ENCODE measurements around the gene AFF3. TPM values are rescaled to one million over a fixed set of nuclear protein-coding genes. Genes with fewer than 3 reads are reported as not detected.
A peak's percentile ranks its signal among the peaks of the same experiment; 100 is the strongest.

Gene AFF3
- total RNA-seq, 6 experiments from 2014 or later, result 0.80 to 8.2 (median 6.8) TPM

GRCh38 chr2:99850084-99850710, 292.2 kb downstream of the AFF3 start:
- H3K27me3 Mint-ChIP-seq (ENCODE audit: insufficient read depth), result no peaks in the 10 kb centered on the region; the same call in 1 of the 2 replicates
- no peak overlapping the region for H3K4me3 Mint-ChIP-seq
- peaks cover 9% of the 10 kb centered on the region for H3K4me1 Mint-ChIP-seq (ENCODE audit: low read depth)
- H3K9me3 Mint-ChIP-seq, result no peaks in the 10 kb centered on the region; the same call in 1 of the 2 replicates
- no peak for TF ChIP-seq CTCF (IDR thresholded peaks at IDR 0.05)
- no peak overlapping the region for H3K27ac Mint-ChIP-seq
- H3K36me3 Mint-ChIP-seq (ENCODE audit: low read depth), result no peaks in the 10 kb centered on the region; the same call in 1 of the 2 replicates
- DNase-seq, result no peak

DNA sequence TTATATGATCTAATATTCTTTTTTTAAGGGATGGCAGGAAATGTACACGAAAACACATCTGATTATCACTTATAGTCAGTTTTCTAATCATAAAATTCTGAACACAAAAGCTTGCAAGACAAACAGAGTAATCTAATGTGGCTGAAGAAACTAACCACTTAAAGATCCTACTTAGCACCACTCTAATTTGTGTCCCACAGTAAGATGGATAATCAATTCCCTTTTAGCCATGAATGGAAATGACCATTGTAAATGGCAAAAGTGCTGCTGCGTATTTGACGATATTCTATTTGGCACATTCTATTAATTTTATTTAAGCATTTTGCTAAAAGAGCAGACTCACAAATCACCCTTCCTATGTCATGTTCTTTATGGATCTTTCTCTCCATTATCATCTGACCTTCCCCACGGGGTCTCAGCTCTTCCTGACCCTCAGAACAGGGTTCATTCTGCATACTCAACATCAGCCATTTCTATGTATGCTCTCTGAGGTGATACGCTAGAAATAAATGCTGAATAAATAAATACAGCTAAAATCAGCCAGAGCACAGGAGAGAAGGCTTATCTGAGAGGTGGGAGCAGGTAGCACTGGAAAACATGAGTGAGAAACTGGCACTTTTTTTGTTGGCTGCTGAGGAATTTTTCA, 295.8 kb downstream of the AFF3 start:
- H3K9me3 Mint-ChIP-seq, result no peaks in the 10 kb centered on the region; the same call in 1 of the 2 replicates
- H3K4me3 Mint-ChIP-seq, result no peak overlapping the region
- H3K27ac Mint-ChIP-seq, result no peak overlapping the region
- TF ChIP-seq CTCF (IDR thresholded peaks at IDR 0.05), result no peak
- no peaks in the 10 kb centered on the region; the same call in 1 of the 2 replicates for H3K27me3 Mint-ChIP-seq (ENCODE audit: insufficient read depth)
- H3K4me1 Mint-ChIP-seq (ENCODE audit: low read depth), result peaks cover 10% of the 10 kb centered on the region
- H3K36me3 Mint-ChIP-seq (ENCODE audit: low read depth), result no peaks in the 10 kb centered on the region
- no peak for DNase-seq

GRCh38 chr2:99845296-99845695, 297.1 kb downstream of the AFF3 start:
- H3K27ac Mint-ChIP-seq, result no peak overlapping the region

DNA sequence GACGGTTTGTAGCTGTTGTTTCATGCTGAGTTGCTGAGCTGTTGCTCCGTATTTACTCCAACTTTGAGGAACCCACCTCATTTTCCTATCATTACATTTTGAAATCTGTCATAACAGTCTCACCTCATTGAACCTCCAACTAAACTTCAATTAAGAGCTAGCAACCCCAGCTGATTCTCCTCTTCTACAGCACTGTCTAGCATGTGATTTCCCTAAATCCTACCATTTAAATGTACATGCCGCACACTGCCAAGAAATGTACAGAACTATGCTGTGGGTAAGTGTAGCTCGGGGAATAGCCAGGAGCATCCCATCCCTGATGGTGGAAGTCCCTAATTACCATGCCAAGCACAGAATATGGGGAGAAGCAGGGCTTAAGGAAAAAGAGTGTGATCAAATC, 299.9 kb downstream of the AFF3 start:
- Mint-ChIP-seq H3K27ac (no peak overlapping the region), H3K4me1 (ENCODE audit: low read depth) (peaks cover 19% of the 10 kb centered on the region), H3K4me3 (no peak overlapping the region), H3K9me3 (no peaks in the 10 kb centered on the region; the same call in 1 of the 2 replicates), H3K36me3 (ENCODE audit: low read depth) (no peaks in the 10 kb centered on the region), H3K27me3 (ENCODE audit: insufficient read depth) (peaks cover 3% of the 10 kb centered on the region; the same call in 1 of the 2 replicates)
- no peak for TF ChIP-seq CTCF (IDR thresholded peaks at IDR 0.05)
- DNase-seq, result no peak

More at GRCh38 chr2:99845296-99845695, 297.1 kb downstream of the AFF3 start:
- no peaks in the 10 kb centered on the region for H3K9me3 Mint-ChIP-seq
- peaks cover 19% of the 10 kb centered on the region for H3K4me1 Mint-ChIP-seq (ENCODE audit: low read depth)
- TF ChIP-seq CTCF (IDR thresholded peaks at IDR 0.05), result no peak
- no peak overlapping the region for H3K4me3 Mint-ChIP-seq
- H3K36me3 Mint-ChIP-seq (ENCODE audit: low read depth), result no peaks in the 10 kb centered on the region
- DNase-seq, result no peak
- no peaks in the 10 kb centered on the region; the same call in 1 of the 2 replicates for H3K27me3 Mint-ChIP-seq (ENCODE audit: insufficient read depth)

DNA sequence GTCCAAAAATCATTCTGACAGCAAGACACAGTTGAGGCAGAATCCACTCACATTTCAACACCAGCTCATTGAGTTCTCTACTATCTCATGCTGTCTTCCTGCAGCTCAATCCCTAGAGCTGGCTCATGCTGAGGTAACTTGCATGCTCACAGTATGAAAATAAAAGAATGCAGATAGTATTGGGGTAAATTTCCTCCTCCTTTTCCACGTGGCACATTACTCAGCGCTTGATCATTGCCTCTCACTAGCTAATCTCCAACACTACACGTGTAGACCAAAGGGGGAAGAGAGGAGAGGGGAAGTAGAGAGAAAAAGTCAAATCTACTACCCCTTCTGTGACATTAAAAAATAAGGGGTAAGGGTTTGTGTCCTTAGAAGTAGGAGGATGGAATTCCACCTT, 300.6 kb downstream of the AFF3 start:
- peak; percentile 41 for DNase-seq
- no peaks in the 10 kb centered on the region; the same call in 1 of the 2 replicates for H3K9me3 Mint-ChIP-seq
- TF ChIP-seq CTCF (IDR thresholded peaks at IDR 0.05), result no peak

More for the DNA sequence above, 300.6 kb downstream of the AFF3 start:
- peaks cover 19% of the 10 kb centered on the region for H3K4me1 Mint-ChIP-seq (ENCODE audit: low read depth)
- no peaks in the 10 kb centered on the region for H3K36me3 Mint-ChIP-seq (ENCODE audit: low read depth)
- peak overlapping the region; percentile 45; the same call in 1 of the 2 replicates for H3K27ac Mint-ChIP-seq
- peaks cover 3% of the 10 kb centered on the region; the same call in 1 of the 2 replicates for H3K27me3 Mint-ChIP-seq (ENCODE audit: insufficient read depth)
- H3K4me3 Mint-ChIP-seq, result no peak overlapping the region

Measured in HFFc6 (cell line).